22Rv1 (cell line): ENCODE results near the gene BICC1.

Experiments
- ZFX ChIP-seq: fragments of 450-650 bp; IDR thresholded peaks from 2 replicates; pipeline ENCODE4 v1.6.1; 2017; ENCODE audit warnings: antibody characterized with exemption, borderline replicate concordance
- TF ChIP-seq, protein P1 (sequence below): fragments of 450-650 bp; IDR thresholded peaks from 2 replicates; pipeline ENCODE4 v1.5.1; 2017; ENCODE audit warnings: mild to moderate bottlenecking

DNA sequence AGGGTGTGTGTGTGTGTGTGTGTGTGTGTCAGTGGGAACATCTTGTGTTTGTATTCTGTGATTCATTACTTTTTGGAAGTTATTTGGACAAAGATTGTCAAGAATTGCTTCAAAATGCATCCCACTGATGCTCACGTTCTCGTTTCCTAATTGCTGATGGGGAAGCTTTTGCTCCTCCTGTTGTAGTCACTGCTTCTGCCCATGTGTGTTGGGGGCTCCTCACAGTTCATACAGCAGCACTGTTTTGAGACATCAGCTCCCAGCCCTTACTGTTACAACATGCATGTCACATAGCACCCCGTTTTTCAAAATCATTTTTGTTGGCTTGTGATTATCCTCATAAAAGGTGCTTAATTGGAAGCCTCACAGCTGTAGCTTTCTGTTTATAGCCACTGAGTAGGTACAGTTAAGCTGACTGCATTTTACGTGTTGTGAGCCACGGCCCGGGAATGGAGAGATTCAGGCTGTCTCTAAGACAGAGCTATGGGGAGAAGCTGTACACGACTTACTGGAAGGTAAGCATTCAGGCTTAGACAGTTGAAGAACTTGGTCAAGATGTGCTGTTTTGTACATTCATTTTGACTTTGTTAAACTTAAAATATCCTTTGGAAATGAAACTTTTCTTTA, 87.4 kb downstream of the BICC1 start:
- TF ChIP-seq, protein P1, sequence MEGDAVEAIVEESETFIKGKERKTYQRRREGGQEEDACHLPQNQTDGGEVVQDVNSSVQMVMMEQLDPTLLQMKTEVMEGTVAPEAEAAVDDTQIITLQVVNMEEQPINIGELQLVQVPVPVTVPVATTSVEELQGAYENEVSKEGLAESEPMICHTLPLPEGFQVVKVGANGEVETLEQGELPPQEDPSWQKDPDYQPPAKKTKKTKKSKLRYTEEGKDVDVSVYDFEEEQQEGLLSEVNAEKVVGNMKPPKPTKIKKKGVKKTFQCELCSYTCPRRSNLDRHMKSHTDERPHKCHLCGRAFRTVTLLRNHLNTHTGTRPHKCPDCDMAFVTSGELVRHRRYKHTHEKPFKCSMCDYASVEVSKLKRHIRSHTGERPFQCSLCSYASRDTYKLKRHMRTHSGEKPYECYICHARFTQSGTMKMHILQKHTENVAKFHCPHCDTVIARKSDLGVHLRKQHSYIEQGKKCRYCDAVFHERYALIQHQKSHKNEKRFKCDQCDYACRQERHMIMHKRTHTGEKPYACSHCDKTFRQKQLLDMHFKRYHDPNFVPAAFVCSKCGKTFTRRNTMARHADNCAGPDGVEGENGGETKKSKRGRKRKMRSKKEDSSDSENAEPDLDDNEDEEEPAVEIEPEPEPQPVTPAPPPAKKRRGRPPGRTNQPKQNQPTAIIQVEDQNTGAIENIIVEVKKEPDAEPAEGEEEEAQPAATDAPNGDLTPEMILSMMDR = no peak
- TF ChIP-seq ZFX = no peak
